D721Med (cell line): ENCODE results near the gene PML.

Experiments used
- DNase-seq: peaks from one replicate; pipeline ENCODE4 v3.0.0; 2011; ENCODE audit warnings: low spot score; ENCODE audit not compliant: insufficient read length
- FAIRE-seq: peaks from 2 replicates; lab custom pipeline; 2011; peaks lifted over from hg19 to GRCh38; lab: Jason Lieb, UNC
- CTCF ChIP-seq: IDR thresholded peaks from 2 replicates; pipeline ENCODE4 v1.5.1; 2012; ENCODE audit warnings: mild to moderate bottlenecking, control low read depth; ENCODE audit not compliant: insufficient read depth; ENCODE audit errors: missing control alignments

PML gene

GRCh38 chr15:73954188-73955145, 40.0 kb upstream of the PML start:
- FAIRE-seq = no peak
- no peak for DNase-seq
- TF ChIP-seq CTCF = no peak

- DNase-seq = no peak
- no peak for FAIRE-seq
- no peak for TF ChIP-seq CTCF
Observed at GRCh38 chr15:73955326-73955725, 39.2 kb upstream of the PML start.

GRCh38 chr15:73955861-73956742, 38.4 kb upstream of the PML start:
- no peak for TF ChIP-seq CTCF
- DNase-seq (no peak), FAIRE-seq (no peak)

- TF ChIP-seq CTCF = no peak
- FAIRE-seq (no peak), DNase-seq (no peak)
Observed at GRCh38 chr15:73956743-73957135, 37.8 kb upstream of the PML start.

- TF ChIP-seq CTCF = no peak
- DNase-seq (no peak), FAIRE-seq (no peak)
Observed at GRCh38 chr15:73957276-73957675, 37.2 kb upstream of the PML start.

- FAIRE-seq = no peak
- no peak for DNase-seq
- no peak for TF ChIP-seq CTCF
Observed at GRCh38 chr15:73957785-73958184, 36.7 kb upstream of the PML start.
